H9 (cell line): ENCODE data around the gene CD207. TPM values are rescaled to one million over a fixed set of nuclear protein-coding genes. Genes with fewer than 3 reads are reported as not detected.

Source experiments
- DNase-seq: peaks from one replicate; pipeline ENCODE4 v3.0.0-alpha.2; 2017
- H2AFZ ChIP-seq: one replicate; pipeline ENCODE4 v1.6.1; 2013; ENCODE audit warnings: mild to moderate bottlenecking, low read length, control low read depth, moderate library complexity
- H2AK5ac ChIP-seq: 2 replicates; pipeline ENCODE4 v1.6.1; 2013; ENCODE audit warnings: low read length, control low read depth, mixed read lengths; ENCODE audit not compliant: insufficient read length
- H2BK120ac ChIP-seq: one replicate; pipeline ENCODE4 v1.6.1; 2013; ENCODE audit warnings: low read depth, mild to moderate bottlenecking, low read length, control low read depth, inconsistent platforms; ENCODE audit not compliant: poor library complexity, severe bottlenecking
- H2BK12ac ChIP-seq: 2 replicates; pipeline ENCODE4 v1.6.1; 2013; ENCODE audit warnings: low read length, control low read depth, mixed read lengths, low read depth; ENCODE audit not compliant: insufficient read length
- H2BK15ac ChIP-seq: 2 replicates; pipeline ENCODE4 v1.6.1; 2013; ENCODE audit warnings: low read depth, low read length, control low read depth
- H2BK20ac ChIP-seq: one replicate; pipeline ENCODE4 v1.6.1; 2013; ENCODE audit warnings: low read depth, mild to moderate bottlenecking, low read length, control low read depth, inconsistent platforms; ENCODE audit not compliant: poor library complexity, severe bottlenecking
- H2BK5ac ChIP-seq: 2 replicates; pipeline ENCODE4 v1.6.1; 2013; ENCODE audit warnings: low read length, control low read depth, mixed read lengths; ENCODE audit not compliant: insufficient read length
- H3K14ac ChIP-seq: 2 replicates; pipeline ENCODE4 v1.6.1; 2013; ENCODE audit warnings: low read length, control low read depth; ENCODE audit not compliant: insufficient read depth
- H3K18ac ChIP-seq: 2 replicates; pipeline ENCODE4 v1.6.1; 2013; ENCODE audit warnings: low read depth, mild to moderate bottlenecking, mixed read lengths, low read length, control low read depth; ENCODE audit not compliant: insufficient read length
- H3K23ac ChIP-seq: 2 replicates; pipeline ENCODE4 v1.6.1; 2013; ENCODE audit warnings: low read length, control low read depth, mixed read lengths, low read depth; ENCODE audit not compliant: insufficient read length
- H3K23me2 ChIP-seq: 2 replicates; pipeline ENCODE4 v1.6.1; 2013; ENCODE audit warnings: low read depth, mild to moderate bottlenecking, mixed read lengths, low read length, control low read depth; ENCODE audit not compliant: insufficient read length, poor library complexity, severe bottlenecking
- H3K27ac ChIP-seq: 2 replicates; pipeline ENCODE4 v1.5.1; 2013; ENCODE audit warnings: low read length, control low read depth, mixed read lengths, low read depth; ENCODE audit not compliant: insufficient read length
- H3K27me3 ChIP-seq: 2 replicates; pipeline ENCODE4 v1.6.1; 2013; ENCODE audit warnings: low read length, control low read depth, inconsistent platforms; ENCODE audit not compliant: insufficient read depth
- H3K4ac ChIP-seq: 2 replicates; pipeline ENCODE4 v1.6.1; 2013; ENCODE audit warnings: low read depth, mild to moderate bottlenecking, control low read depth, inconsistent platforms, low read length, moderate library complexity
- H3K4me1 ChIP-seq: 2 replicates; pipeline ENCODE4 v1.6.1; 2013; ENCODE audit warnings: low read length, control low read depth, inconsistent platforms; ENCODE audit not compliant: insufficient read depth
- H3K4me2 ChIP-seq: 2 replicates; pipeline ENCODE4 v1.6.1; 2013; ENCODE audit warnings: low read length, control low read depth, mixed read lengths; ENCODE audit not compliant: insufficient read length, insufficient read depth
- H3K56ac ChIP-seq: 2 replicates; pipeline ENCODE4 v1.6.1; 2013; ENCODE audit warnings: low read depth, mild to moderate bottlenecking, mixed read lengths, low read length, control low read depth; ENCODE audit not compliant: insufficient read length
- H3K79me1 ChIP-seq: 2 replicates; pipeline ENCODE4 v1.6.1; 2013; ENCODE audit warnings: low read depth, mild to moderate bottlenecking, moderate library complexity, low read length, control low read depth, inconsistent platforms; ENCODE audit not compliant: insufficient read depth, poor library complexity, severe bottlenecking
- H3K79me2 ChIP-seq: 2 replicates; pipeline ENCODE4 v1.6.1; 2013; ENCODE audit warnings: low read length, control low read depth, inconsistent platforms; ENCODE audit not compliant: insufficient read depth
- H3K9ac ChIP-seq: 2 replicates; pipeline ENCODE4 v1.6.1; 2013; ENCODE audit warnings: low read length, control low read depth, mixed read lengths; ENCODE audit not compliant: insufficient read length; ENCODE audit errors: extremely low read depth
- H3K9me3 ChIP-seq: one replicate; pipeline ENCODE4 v1.6.1; 2013; ENCODE audit warnings: low read depth, low read length, inconsistent platforms; ENCODE audit not compliant: control insufficient read depth
- H3T11ph ChIP-seq: one replicate; pipeline ENCODE4 v1.6.1; 2013; ENCODE audit warnings: mild to moderate bottlenecking, low read length, control low read depth, inconsistent platforms
- H4K20me1 ChIP-seq: one replicate; pipeline ENCODE4 v1.6.1; 2013; ENCODE audit not compliant: control insufficient read depth, insufficient read length, insufficient read depth
- H4K5ac ChIP-seq: 2 replicates; pipeline ENCODE4 v1.6.1; 2013; ENCODE audit warnings: low read depth, mild to moderate bottlenecking, mixed read lengths, low read length, control low read depth; ENCODE audit not compliant: insufficient read length
- H4K8ac ChIP-seq: replicated peaks from 2 replicates; pipeline ENCODE4 v1.6.1; 2013; ENCODE audit warnings: low read length, control low read depth, mixed read lengths, low read depth; ENCODE audit not compliant: insufficient read length
- H4K91ac ChIP-seq: 2 replicates; pipeline ENCODE4 v1.6.1; 2013; ENCODE audit warnings: low read depth, mild to moderate bottlenecking, moderate library complexity, mixed read lengths, low read length, control low read depth; ENCODE audit not compliant: insufficient read length
- H3K27ac Mint-ChIP-seq, 3 experiments: 2 replicates in 2 of 3; 3 replicates in 1 of 3; pipeline ENCODE4 v1.8.0; 2020 to 2021; ENCODE audit warnings: mixed read lengths in 3 of 3, mild to moderate bottlenecking in 1 of 3, moderate library complexity in 1 of 3
- H3K27me3 Mint-ChIP-seq: 2 replicates; pipeline ENCODE4 v1.8.0; 2021; ENCODE audit warnings: low read depth, mild to moderate bottlenecking, moderate library complexity, mixed read lengths
- H3K36me3 Mint-ChIP-seq, 3 experiments: 2 replicates in 2 of 3; 3 replicates in 1 of 3; pipeline ENCODE4 v1.8.0; 2020 to 2021; ENCODE audit warnings: low read depth in 3 of 3, mixed read lengths in 3 of 3; ENCODE audit not compliant: insufficient read depth in 1 of 3
- H3K4me1 Mint-ChIP-seq, 2 experiments: 2 replicates each; pipeline ENCODE4 v1.8.0; 2020; ENCODE audit warnings: mixed read lengths in 2 of 2
- H3K4me3 Mint-ChIP-seq, 2 experiments: 2 replicates in 1 of 2; 3 replicates in 1 of 2; pipeline ENCODE4 v1.8.0; 2020 to 2021; ENCODE audit warnings: mild to moderate bottlenecking in 2 of 2, mixed read lengths in 2 of 2, moderate library complexity in 1 of 2
- H3K9me3 Mint-ChIP-seq, 2 experiments: 2 replicates in 1 of 2; 3 replicates in 1 of 2; pipeline ENCODE4 v1.8.0; 2020; ENCODE audit warnings: mild to moderate bottlenecking in 2 of 2, mixed read lengths in 2 of 2, moderate library complexity in 1 of 2
- CTCF ChIP-seq: fragments of 200-600 bp; sonication (generic); conservative IDR thresholded peaks from 3 replicates; pipeline ENCODE4 v1.8.0; 2021; ENCODE audit warnings: antibody characterized with exemption, mild to moderate bottlenecking
- WGBS: extraction: QIAGEN DNeasy Blood & Tissue Kit; methylation state at CpG from one replicate; pipeline ENCODE4 v1.1.7; 2013; ENCODE audit warnings: missing lambda C conversion rate, low lambda C conversion rate, mixed read lengths; ENCODE audit not compliant: insufficient read length; ENCODE audit errors: extremely low coverage; 5-methylcytosine and 5-hydroxymethylcytosine counted together
- total RNA-seq: library from RNA; stranded (reverse); gene quantifications from 2 replicates; pipeline ENCODE4 v1.2.1, GENCODE V29; 2021

The CD207 gene
- total RNA-seq, 1 experiment from 2014 or later, result not detected

- Histone ChIP-seq H3K9me3 (no peaks in the 10 kb centered on the region), H4K20me1 (no peaks in the 10 kb centered on the region), H3K27me3 (no peaks in the 10 kb centered on the region), H3T11ph (no peak overlapping the region), H3K56ac (no peak overlapping the region), H3K79me2 (no peaks in the 10 kb centered on the region), H3K18ac (no peak overlapping the region), H4K91ac (no peak overlapping the region), H2BK120ac (no peak overlapping the region), H2BK20ac (no peak overlapping the region), H4K5ac (no peak overlapping the region), H2AFZ (no peak overlapping the region), H3K79me1 (no peaks in the 10 kb centered on the region), H2BK5ac (no peak overlapping the region), H3K9ac (no peak overlapping the region), H3K23me2 (no peaks in the 10 kb centered on the region), H3K27ac (no peak overlapping the region), H3K4me1 (no peaks in the 10 kb centered on the region), H2AK5ac (no peak overlapping the region), H3K14ac (no peak overlapping the region), H3K4ac (no peak overlapping the region), H3K4me2 (no peak overlapping the region), H4K8ac (no peak overlapping the region), H3K23ac (no peak overlapping the region), H2BK15ac (no peak overlapping the region), H2BK12ac (no peak overlapping the region)
- no peak for TF ChIP-seq CTCF
- H3K4me3 Mint-ChIP-seq, result no peak overlapping the region
- H3K4me1 Mint-ChIP-seq, result peaks cover 0 to 8% of the 10 kb centered on the region in 2 experiments; a peak in 3 of 4 replicates
- no peak overlapping the region for H3K27ac Mint-ChIP-seq
- H3K36me3 Mint-ChIP-seq, result no peaks in the 10 kb centered on the region
- peaks cover 47% of the 10 kb centered on the region for H3K27me3 Mint-ChIP-seq
- no CpG with 5 or more reads among the region's 1 CpG for WGBS
- H3K9me3 Mint-ChIP-seq, result no peaks in the 10 kb centered on the region; a peak in 1 of 5 replicates
- no peak for DNase-seq
Observed at GRCh38 chr2:70852824-70853223, 17.2 kb upstream of the CD207 start.
